HG03045 (cell line): ENCODE data around the gene BCL2L14.

Experiments
- ATAC-seq: cut with Tn5 transposase; IDR thresholded peaks from one replicate; pipeline ENCODE4 v1.9.1; 2021; ENCODE audit warnings: mild to moderate bottlenecking, moderate library complexity; ENCODE audit not compliant: unreplicated experiment

BCL2L14 gene

GRCh38 chr12:12070674-12071656 is at the start of gene BCL2L14:
TSS of gene BCL2L14 (plus strand) at chr12:12070939. CDS start at chr12:12079306, 8,367 bp downstream.
- ATAC-seq, result peak; percentile 61

- no peak for ATAC-seq
Observed at GRCh38 chr12:12022306-12022936, 48.3 kb upstream of the BCL2L14 start.

- no peak for ATAC-seq
Observed at GRCh38 chr12:12023456-12023855, 47.3 kb upstream of the BCL2L14 start.

- ATAC-seq, result peak; percentile 90
Observed at GRCh38 chr12:12024911-12025682, 45.6 kb upstream of the BCL2L14 start.

- ATAC-seq, result no peak
Observed at GRCh38 chr12:12025799-12026386, 44.8 kb upstream of the BCL2L14 start.

GRCh38 chr12:12028668-12029402 is 41.9 kb upstream of the BCL2L14 start:
- ATAC-seq, result no peak

- no peak for ATAC-seq
Observed at GRCh38 chr12:12029653-12030052, 41.1 kb upstream of the BCL2L14 start.

- peak; percentile 20 for ATAC-seq
Observed at GRCh38 chr12:12032260-12032791, 38.4 kb upstream of the BCL2L14 start.

- ATAC-seq, result peak; percentile 45
Observed at GRCh38 chr12:12032851-12033797, 37.6 kb upstream of the BCL2L14 start.

- ATAC-seq, result no peak
Observed at GRCh38 chr12:12033824-12034223, 36.9 kb upstream of the BCL2L14 start.

- no peak for ATAC-seq
Observed at GRCh38 chr12:12034344-12034743, 36.4 kb upstream of the BCL2L14 start.

GRCh38 chr12:12035229-12035628 is 35.5 kb upstream of the BCL2L14 start:
- ATAC-seq, result no peak

- no peak for ATAC-seq
Observed at GRCh38 chr12:12036901-12037300, 33.8 kb upstream of the BCL2L14 start.

- ATAC-seq, result no peak
Observed at GRCh38 chr12:12039897-12040296, 30.8 kb upstream of the BCL2L14 start.

GRCh38 chr12:12046401-12046800 is 24.3 kb upstream of the BCL2L14 start:
- no peak for ATAC-seq

- no peak for ATAC-seq
Observed at GRCh38 chr12:12047682-12048081, 23.1 kb upstream of the BCL2L14 start.

GRCh38 chr12:12048266-12048665 is 22.5 kb upstream of the BCL2L14 start:
- no peak for ATAC-seq

- no peak for ATAC-seq
Observed at GRCh38 chr12:12048714-12049113, 22.0 kb upstream of the BCL2L14 start.

GRCh38 chr12:12051668-12052067 is 19.1 kb upstream of the BCL2L14 start:
- no peak for ATAC-seq
